Measurements from ENCODE around the gene CFB.
"Not testable (repeated sequence)": the region's sequence is repeated elsewhere in the genome, so short reads cannot be mapped to it uniquely, and the experiment has no call there.

Gene CFB

GRCh38 chr6:31945507-31946369 is at the start of gene CFB:
Gene CFB (plus strand): TSS chr6:31946095. CDS start chr6:31946222, 127 bp downstream.
- peak; percentile 75 for DNase-seq

GRCh38 chr6:31896493-31896855 is 49.4 kb upstream of the CFB start:
- DNase-seq = no peak

DNA sequence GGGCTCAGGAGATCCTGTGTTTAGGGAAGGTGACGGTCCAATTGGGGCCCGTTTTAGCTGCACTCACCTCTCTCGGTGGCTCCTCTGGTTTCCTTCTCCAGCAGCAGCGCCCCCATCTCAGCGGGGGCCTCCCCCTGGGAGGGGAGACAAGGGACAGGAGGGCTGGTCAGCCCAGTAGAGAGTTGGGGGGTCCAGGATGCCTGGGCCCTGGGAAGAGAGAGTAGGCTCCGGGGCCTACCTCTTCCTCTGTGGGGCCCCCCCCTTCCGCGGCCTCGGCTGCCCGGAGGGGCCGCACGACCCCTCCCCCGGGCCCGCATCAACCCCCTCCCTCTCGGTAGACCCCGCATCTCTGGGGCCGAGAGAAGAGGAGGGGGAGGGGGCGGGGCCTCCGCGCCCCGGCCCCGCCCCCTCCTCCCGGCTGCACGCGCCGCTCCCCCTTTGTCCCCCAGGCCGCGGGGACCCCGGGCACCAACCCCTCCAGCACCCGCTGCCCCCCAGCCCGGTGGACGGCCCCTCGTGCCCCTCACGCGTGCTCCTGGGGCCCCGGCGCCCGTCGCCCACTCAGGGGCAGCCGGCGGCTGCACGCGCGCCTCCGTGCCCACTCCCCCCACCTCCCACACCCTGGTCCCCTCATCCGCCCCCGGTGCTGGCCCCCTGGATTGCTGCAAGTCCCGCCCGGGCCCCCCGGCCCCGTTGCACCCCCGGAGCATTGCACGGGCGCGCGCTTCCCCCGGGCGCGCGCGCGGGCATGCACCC is 48.9 kb upstream of the CFB start:
- DNase-seq = no peak

- peak; percentile 77 for DNase-seq
Measured at GRCh38 chr6:31897612-31898382, 48.1 kb upstream of the CFB start, which contains the start of gene EHMT2. Gene EHMT2 (minus strand): TSS chr6:31897698. CDS start chr6:31897677, 21 bp downstream.

GRCh38 chr6:31898383-31899011 is 47.4 kb upstream of the CFB start:
- DNase-seq = no peak

GRCh38 chr6:31899215-31899614 is 46.7 kb upstream of the CFB start:
- DNase-seq = no peak

- DNase-seq = no peak
Measured at GRCh38 chr6:31899882-31900722, 45.8 kb upstream of the CFB start.

DNA sequence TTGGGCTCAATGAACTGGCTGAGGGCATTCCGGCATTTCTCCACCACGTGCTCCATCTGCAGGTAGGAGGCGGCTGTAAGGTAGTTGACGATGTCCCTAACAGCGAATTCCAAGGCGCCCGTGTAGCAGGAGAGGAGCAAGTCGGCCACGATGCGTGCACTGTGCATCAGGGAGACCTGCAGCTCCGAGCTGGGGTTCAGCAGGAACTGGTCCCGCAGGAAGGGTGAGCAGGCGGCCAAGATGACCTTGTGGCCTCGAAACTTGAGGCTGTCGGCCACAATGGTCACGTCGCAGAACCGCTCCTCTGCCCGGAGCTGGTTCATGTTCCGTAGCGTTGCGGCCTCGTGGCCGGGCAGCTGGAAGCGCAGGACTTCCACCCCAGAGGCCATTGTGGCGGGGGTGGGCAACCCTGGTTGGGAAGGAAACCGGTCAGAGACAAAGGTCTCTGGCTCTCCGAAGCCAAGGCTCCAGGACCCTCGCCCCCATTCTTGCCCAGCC is 44.9 kb upstream of the CFB start:
- DNase-seq = no peak

- peak; percentile 49 for DNase-seq
Measured at GRCh38 chr6:31901415-31901952, 44.4 kb upstream of the CFB start.

DNA sequence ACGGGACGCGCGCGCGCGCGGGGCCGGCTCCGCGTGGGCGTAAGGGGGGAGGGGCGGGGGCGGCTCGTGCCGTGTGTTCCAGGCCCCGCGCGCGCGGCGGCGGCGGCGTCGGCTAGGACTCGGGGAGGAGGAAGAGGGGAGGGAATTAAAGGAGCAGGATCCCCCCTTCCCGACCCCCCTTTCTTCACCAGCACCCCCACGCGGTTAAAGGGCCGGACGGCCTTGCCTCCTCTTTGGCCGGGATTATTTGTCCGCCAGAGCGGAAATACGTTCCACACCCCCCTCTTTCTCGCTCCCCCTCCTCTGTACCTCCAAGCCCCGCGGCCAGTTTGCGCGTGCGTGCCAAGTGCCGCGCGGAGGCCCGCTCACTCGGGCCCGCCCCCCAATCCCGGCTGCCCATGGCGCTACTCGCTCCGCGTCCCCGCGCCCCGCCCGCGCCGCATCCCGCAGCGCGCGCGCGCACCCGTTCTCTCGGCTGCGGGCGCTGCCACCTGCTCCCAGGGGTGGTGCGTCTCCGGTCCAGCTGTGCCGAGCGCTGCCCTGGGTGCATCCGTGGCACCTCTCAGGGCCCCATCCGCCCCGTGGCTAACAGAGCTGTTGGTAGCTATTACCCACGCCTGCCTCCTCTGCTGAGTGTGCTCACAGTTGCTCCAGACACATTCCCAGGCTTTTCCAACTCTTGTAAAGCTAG is 43.8 kb upstream of the CFB start, which contains the start of gene ZBTB12:
Gene ZBTB12 (minus strand): TSS at position 134 of the 691 bp plus-strand sequence. CDS start 781 bp downstream, outside the sequence.
- peak; percentile 96 for DNase-seq

DNA sequence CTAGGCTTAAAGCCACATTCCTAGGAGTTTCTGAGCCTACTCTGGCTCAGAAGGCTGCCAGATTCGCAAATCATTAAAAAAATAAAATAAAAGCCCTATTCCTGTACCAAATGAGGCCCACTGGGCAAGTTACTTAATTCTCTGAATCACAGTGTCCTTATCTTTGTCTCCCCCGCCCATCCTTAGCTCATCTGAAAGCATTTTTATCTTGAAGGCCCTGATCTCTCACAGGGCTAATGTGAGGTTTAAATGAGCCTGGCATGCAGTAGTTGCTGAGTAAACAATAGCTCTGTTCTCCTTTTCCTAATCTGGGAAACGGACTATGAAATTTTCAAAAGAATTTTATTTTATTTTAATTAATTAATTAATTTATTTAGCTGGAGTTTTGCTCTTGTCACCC is 41.9 kb upstream of the CFB start:
- no peak for DNase-seq

DNA sequence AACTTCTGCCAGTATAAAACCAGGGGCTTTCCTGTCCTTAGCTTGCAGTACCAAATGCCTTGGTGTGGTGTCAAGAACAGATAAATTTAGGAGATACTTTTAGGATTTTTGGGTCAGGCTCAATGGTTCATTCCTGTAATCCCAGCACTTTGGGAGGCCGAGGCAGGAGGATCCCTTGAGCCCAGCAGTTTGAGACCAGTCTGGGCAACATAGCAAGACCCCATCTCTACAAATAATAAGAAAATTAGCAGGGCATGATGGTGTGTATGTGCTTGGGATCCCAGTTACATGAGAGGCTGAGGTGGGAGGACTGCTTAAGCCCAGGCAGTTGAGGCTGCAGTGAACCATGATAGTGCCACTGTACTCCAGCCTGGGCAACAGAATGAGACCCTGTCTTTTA is 40.9 kb upstream of the CFB start:
- DNase-seq = no peak

GRCh38 chr6:31906122-31906521 is 39.8 kb upstream of the CFB start:
- no peak for DNase-seq

- DNase-seq = not testable (repeated sequence)
Measured at GRCh38 chr6:31906727-31907126, 39.2 kb upstream of the CFB start.

DNA sequence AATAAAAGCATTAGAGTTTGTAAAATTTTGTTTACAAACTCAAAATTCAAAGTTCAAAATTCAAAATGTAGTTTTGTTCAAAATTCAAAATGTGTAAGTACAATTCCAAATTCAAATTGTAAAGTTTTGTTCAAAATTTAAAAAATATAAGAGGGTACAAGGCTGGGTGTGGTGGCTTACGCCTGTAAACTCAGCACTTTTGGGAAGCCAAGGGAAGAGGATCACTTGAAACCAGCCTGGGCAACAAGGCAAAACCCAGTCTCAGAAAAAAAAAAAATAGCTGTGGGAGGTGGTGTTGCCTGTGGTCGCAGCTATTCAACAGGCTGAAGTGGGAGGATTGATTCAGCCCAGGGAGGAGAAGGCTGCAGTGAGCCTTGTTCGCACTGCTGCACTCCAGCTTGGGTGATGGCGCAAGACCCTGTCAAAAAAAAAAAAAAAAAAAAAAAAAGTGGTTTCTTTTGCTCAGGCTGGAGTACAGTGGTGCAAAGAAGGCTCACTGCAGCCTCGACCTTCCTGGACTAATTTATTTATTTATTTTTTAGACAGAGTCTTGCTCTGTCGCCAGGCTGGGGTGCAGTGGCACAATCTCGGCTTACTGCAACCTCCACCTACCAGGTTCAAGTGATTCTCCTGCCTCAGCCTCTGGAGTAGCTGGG is 38.6 kb upstream of the CFB start:
- peak; percentile 79 for DNase-seq

GRCh38 chr6:31908255-31908654 is 37.6 kb upstream of the CFB start:
- DNase-seq = not testable (repeated sequence)

DNA sequence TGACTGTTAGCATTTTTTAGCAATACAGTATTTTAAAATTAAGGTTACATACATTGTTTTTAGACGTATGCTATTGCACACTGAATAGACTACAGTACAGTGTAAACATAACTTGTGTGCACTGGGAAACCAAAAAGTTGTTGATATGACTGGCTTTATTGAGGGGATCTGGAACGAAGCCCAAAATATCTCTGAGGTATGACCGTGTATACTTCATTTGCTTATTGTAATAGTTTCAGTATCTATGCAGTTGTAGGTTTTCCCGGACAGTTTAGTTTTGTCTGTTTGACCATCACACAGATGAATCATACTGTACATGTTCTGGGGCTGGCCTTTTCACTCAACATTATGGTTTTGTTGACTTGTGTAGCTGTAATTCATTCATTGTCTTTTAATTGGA is 37.1 kb upstream of the CFB start:
- DNase-seq = peak; percentile 49

DNA sequence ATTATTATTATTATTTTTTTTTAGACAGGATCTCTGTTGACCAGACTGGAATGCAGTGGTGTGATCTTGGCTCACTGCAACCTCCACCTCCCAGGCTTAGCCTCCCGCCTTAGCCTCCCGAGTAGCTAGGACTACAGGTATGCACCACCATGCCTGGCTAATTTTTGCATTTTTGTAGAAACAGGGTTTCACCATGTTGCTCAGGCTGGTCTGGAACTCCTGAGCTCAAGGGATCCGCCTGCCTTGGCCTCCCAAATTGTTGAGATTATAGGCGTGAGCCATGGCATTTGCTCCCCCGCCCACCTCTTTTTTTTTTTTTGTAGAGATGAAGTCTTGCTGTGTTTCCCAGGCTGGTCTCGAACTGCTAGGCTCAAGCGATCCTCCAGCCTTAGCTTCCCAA is 36.6 kb upstream of the CFB start:
- not testable (repeated sequence) for DNase-seq

- no peak for DNase-seq
Measured at GRCh38 chr6:31911826-31912585, 33.9 kb upstream of the CFB start.
